Suprapubic skin (tissue), 4 donors: Measurements from ENCODE around the gene UCK1. TPM values are rescaled to one million over a fixed set of nuclear protein-coding genes. Genes with fewer than 3 reads are reported as not detected.

ENCODE experiments used
- DNase-seq, 2 donors: peaks; one replicate each; pipeline ENCODE4 v3.0.0-alpha.2; 2019; ENCODE audit warnings: low spot score in 2 of 2
- H3K27ac ChIP-seq: fragments of 200-600 bp; sonication (generic); one replicate; pipeline ENCODE4 v1.5.1; 2019
- H3K27me3 ChIP-seq: fragments of 200-600 bp; sonication (generic); one replicate; pipeline ENCODE4 v1.5.1; 2019
- H3K36me3 ChIP-seq: fragments of 200-600 bp; sonication (generic); one replicate; pipeline ENCODE4 v1.5.1; 2019
- H3K4me1 ChIP-seq: fragments of 200-600 bp; sonication (generic); one replicate; pipeline ENCODE4 v1.5.1; 2019
- H3K4me3 ChIP-seq: fragments of 200-600 bp; sonication (generic); one replicate; pipeline ENCODE4 v1.5.1; 2019; ENCODE audit warnings: mild to moderate bottlenecking
- H3K9me3 ChIP-seq: fragments of 200-600 bp; sonication (generic); one replicate; pipeline ENCODE4 v1.5.1; 2019
- EP300 ChIP-seq: sonication (generic); formaldehyde crosslinking; IDR thresholded peaks from one replicate; pipeline ENCODE4 v1.6.1; 2017; ENCODE audit warnings: antibody characterized with exemption
- POLR2A ChIP-seq, 2 donors: fragments of 450-650 bp; IDR thresholded peaks; one replicate each; pipeline ENCODE4 v1.6.1; 2017; ENCODE audit warnings: antibody characterized with exemption in 2 of 2, mild to moderate bottlenecking in 2 of 2, moderate library complexity in 2 of 2
- POLR2AphosphoS5 ChIP-seq, 3 donors: sonication (generic); formaldehyde crosslinking; IDR thresholded peaks; one replicate each; pipeline ENCODE4 v1.6.1; 2017; ENCODE audit warnings: antibody characterized with exemption in 3 of 3
- WGBS: methylation state at CpG from one replicate; pipeline ENCODE4 v1.1.5; 2018; 5-methylcytosine and 5-hydroxymethylcytosine counted together
- total RNA-seq, 4 donors: library from RNA; depleted of rRNA; stranded (reverse); fragments of >200 nt; gene quantifications; one replicate each; pipeline ENCODE4 v1.1.0, GENCODE V29; 2016
- TF ChIP-seq, protein P1 (sequence below), 2 donors: fragments of 200-600 bp in 1 of 2; fragments of 450-650 bp in 1 of 2; sonication (generic) in 1 of 2; IDR thresholded peaks; one replicate each; pipeline ENCODE4 v1.5.1; 2016 to 2019; ENCODE audit warnings: antibody characterized with exemption in 2 of 2, mild to moderate bottlenecking in 1 of 2, moderate library complexity in 1 of 2

UCK1 gene
- total RNA-seq, 4 donors from 2014 or later, result 20.0 to 28.0 (median 26.6) TPM

DNA sequence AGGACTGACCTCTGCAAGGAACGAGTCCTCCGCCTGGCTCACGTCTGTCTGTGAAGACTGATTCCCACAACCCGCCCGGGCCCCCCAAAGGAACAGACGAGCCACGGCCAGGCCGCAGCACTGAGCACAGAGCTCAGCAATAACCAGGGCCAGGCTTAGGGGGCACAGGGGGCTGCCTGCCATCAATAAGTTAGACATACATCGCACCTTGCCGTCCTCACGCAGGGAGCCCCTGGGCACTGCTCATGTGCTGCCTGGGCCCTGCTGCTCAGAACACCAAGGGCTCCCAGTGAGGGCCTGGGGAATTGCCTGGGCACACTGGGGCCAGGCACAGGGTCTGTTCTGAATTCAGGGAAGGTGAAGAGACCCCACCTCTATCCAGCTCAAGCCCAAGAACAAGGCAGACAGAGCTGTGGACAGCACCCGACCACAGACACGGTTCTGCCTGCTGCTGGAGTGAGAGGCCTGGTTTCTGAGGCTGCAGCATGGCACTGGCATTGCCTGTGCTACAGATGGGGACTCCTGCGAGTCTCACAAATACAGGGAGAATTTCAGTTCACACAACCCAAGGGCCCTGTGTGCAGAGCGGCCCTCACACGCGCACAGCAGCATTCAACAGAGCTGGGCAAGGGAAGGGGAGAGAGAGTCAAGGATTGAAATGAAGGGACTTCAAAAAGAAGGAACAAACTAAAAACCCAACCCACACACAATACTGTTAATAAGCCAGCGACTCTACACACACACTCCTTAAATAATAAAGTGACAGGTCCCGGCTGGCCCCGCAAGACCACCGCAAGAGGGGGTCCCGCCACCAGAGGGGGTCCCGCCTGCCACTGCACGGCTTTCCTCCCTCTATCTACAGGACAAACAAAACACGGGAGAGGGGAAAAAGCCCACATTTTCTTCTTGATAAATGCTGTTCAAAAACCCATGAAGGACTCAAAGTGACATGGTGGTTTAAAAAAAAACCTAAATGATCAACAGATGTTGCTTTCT lies 46.2 kb upstream of the UCK1 start:
- WGBS, result 86% methylated on average over 21 of the region's 25 CpGs
- Histone ChIP-seq H3K4me3 (no peak overlapping the region), H3K27me3 (no peaks in the 10 kb centered on the region), H3K36me3 (peaks cover 78% of the 10 kb centered on the region), H3K27ac (no peak overlapping the region), H3K9me3 (no peaks in the 10 kb centered on the region), H3K4me1 (no peaks in the 10 kb centered on the region)
- TF ChIP-seq EP300, result no peak
- TF ChIP-seq POLR2A (IDR thresholded peaks at IDR 0.05), result no peak
- no peak for TF ChIP-seq POLR2AphosphoS5 (IDR thresholded peaks at IDR 0.05)
- TF ChIP-seq, protein P1, sequence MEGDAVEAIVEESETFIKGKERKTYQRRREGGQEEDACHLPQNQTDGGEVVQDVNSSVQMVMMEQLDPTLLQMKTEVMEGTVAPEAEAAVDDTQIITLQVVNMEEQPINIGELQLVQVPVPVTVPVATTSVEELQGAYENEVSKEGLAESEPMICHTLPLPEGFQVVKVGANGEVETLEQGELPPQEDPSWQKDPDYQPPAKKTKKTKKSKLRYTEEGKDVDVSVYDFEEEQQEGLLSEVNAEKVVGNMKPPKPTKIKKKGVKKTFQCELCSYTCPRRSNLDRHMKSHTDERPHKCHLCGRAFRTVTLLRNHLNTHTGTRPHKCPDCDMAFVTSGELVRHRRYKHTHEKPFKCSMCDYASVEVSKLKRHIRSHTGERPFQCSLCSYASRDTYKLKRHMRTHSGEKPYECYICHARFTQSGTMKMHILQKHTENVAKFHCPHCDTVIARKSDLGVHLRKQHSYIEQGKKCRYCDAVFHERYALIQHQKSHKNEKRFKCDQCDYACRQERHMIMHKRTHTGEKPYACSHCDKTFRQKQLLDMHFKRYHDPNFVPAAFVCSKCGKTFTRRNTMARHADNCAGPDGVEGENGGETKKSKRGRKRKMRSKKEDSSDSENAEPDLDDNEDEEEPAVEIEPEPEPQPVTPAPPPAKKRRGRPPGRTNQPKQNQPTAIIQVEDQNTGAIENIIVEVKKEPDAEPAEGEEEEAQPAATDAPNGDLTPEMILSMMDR (IDR thresholded peaks at IDR 0.05), result no peak
- no peak for DNase-seq

DNA sequence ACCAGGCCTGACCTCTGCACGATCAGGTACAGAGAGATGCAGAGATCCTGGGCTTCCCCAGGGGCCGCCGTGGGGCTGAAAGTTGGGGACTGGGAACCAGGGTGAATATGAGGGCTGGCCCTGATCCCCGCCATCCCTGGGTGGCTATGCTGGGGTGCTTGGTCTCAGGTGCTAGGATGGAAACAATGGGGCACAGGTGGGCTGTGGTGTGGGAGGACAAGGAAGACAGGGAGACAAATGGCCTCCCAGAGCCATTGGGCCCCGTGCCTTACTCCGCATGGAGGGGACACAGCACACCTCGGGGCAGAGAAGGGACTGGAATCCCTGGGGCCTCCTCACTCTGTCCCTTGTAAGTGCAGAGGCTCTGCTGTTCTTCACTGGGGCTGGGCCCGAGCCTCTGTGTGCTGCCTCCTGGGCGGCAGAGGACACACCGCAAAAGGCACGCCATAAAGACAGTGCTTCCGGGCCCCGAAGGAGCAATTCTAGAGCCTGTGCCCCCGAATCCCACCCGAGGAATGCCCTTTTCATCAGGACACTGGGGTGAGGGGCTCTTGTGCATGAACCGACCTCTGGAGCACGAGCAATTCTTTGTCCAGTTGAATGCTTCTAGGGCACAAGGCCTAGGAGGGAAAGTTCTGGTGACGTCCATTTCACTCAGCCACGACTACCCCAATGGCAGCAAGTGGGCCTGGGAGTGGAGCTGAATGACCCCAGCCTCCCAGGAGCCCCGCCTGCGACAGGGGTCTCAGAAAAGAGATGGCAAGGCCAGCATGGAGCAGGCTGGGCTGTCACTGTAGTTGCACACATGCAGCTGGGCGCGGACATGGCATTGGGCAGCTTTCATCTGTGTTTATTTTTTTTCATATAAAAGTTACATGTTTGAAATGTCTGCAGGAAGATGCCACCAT lies 45.1 kb upstream of the UCK1 start:
- Histone ChIP-seq H3K9me3 (no peaks in the 10 kb centered on the region), H3K27ac (no peak overlapping the region), H3K4me3 (no peak overlapping the region), H3K4me1 (no peaks in the 10 kb centered on the region), H3K27me3 (no peaks in the 10 kb centered on the region), H3K36me3 (peaks cover 77% of the 10 kb centered on the region)
- no peak for DNase-seq
- TF ChIP-seq EP300 (no peak), POLR2AphosphoS5 (IDR thresholded peaks at IDR 0.05) (no peak), POLR2A (IDR thresholded peaks at IDR 0.05) (no peak)
- TF ChIP-seq, protein P1 (IDR thresholded peaks at IDR 0.05), result no peak
- 95% methylated on average over 17 of the region's 23 CpGs for WGBS

DNA sequence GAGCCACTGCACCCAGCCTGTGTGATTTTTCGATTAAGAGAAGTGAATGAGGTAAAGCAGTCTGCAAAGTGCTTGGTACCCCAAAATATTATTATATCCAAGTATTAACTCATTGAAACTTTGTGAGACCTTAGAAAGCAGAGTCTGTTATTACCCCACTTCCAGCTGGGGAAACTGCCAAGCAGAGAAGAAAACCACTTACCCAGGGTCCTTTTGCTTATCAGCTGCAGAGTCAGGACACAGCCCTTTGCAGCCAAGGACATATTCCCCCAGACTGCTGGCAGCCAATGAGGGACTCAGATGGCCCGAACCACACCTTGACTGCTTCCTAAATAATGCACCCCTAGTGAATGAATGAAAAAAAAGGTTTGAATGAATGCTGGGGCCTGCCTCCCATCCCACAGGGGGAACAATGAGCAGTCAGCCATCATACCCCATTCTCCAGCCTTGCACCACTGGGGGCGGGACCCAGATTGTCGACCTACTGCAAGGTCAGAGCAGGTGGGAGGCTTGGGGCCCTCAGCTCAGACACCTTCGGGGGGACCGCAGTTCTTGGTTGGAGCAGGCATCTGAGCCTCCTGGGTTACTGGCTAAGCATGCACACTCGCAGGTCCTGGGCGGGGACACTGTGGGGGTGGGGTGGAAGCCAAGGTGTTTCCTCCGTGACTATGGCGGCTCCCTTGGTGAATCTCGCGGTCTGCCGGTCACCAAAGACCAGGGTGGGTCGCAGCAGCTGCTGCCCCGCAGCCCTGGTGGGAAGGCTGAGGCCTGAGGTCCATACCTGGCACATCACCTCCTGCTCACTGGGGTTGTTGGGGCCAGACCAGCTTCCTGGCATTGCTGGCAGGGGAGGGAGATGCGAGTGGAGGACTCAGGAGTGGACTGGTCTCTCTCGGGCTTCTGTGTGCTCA lies 43.9 kb upstream of the UCK1 start:
- H3K9me3 ChIP-seq, result no peaks in the 10 kb centered on the region
- H3K27ac ChIP-seq, result no peak overlapping the region
- DNase-seq, result no peak
- 90% methylated on average over 13 of the region's 17 CpGs for WGBS
- H3K36me3 ChIP-seq, result peaks cover 69% of the 10 kb centered on the region
- no peaks in the 10 kb centered on the region for H3K4me1 ChIP-seq
- TF ChIP-seq POLR2AphosphoS5 (IDR thresholded peaks at IDR 0.05), result no peak
- TF ChIP-seq POLR2A (IDR thresholded peaks at IDR 0.05), result no peak
- TF ChIP-seq, protein P1 (IDR thresholded peaks at IDR 0.05), result no peak
- no peak for TF ChIP-seq EP300
- H3K27me3 ChIP-seq, result no peaks in the 10 kb centered on the region
- H3K4me3 ChIP-seq, result no peak overlapping the region

DNA sequence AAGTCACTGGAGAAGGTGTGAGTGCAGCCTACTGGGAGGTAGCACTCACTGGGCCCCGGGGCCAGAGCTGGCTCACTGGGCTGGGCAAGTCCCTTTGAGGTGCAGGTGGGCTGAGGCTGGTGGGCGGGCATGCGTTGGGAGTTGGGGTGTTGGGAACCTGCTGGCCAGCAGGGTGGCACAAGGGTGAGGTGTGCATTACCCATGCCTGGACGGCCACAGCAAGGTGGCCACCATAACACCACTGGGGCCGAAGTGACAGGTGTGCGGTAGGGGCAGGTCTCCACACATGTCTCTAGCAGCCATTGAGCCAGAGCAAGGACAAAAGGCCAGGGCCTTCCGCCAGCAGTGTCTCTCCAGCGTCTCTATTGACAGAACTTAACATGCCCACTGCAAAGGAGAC lies 36.8 kb upstream of the UCK1 start:
- no peaks in the 10 kb centered on the region for H3K4me1 ChIP-seq
- no peak overlapping the region for H3K4me3 ChIP-seq
- peaks cover 22% of the 10 kb centered on the region for H3K36me3 ChIP-seq
- TF ChIP-seq EP300, result no peak
- DNase-seq, result no peak
- no peaks in the 10 kb centered on the region for H3K9me3 ChIP-seq
- H3K27me3 ChIP-seq, result no peaks in the 10 kb centered on the region
- H3K27ac ChIP-seq, result no peak overlapping the region
- 100% methylated on average over 8 of the region's 8 CpGs for WGBS

DNA sequence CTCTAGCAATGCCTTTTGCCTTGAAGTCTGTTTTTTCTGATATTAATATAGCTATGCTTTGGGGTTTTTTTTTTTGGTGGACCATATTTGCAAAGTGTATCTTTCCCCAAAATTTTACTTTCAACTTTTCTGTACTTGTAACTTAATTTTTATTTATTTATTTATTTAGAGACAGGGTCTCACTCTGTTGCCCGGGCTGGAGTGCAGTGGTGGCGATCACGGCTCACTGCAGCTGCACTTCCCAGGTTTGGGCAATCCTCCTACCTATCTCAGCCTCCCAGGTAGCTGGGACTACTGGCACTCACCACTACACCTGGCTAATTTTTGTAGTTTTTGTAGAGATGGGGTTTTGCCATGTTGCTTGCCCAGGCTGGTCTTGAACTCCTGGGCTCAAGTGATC lies 35.1 kb upstream of the UCK1 start:
- H3K27ac ChIP-seq, result no peak overlapping the region
- TF ChIP-seq POLR2AphosphoS5 (IDR thresholded peaks at IDR 0.05) (no peak), EP300 (no peak), POLR2A (IDR thresholded peaks at IDR 0.05) (no peak)
- TF ChIP-seq, protein P1 (IDR thresholded peaks at IDR 0.05), result no peak

More for the DNA sequence above, 35.1 kb upstream of the UCK1 start:
- no peaks in the 10 kb centered on the region for H3K9me3 ChIP-seq
- 87% methylated on average over 3 of the region's 3 CpGs for WGBS
- no peaks in the 10 kb centered on the region for H3K4me1 ChIP-seq
- DNase-seq, result no peak
- H3K36me3 ChIP-seq, result peaks cover 8% of the 10 kb centered on the region
- H3K4me3 ChIP-seq, result no peak overlapping the region
- no peaks in the 10 kb centered on the region for H3K27me3 ChIP-seq
